Gastroesophageal sphincter (tissue), 3 donors: Measurements from ENCODE around the gene KATNAL2.

Source experiments
- EP300 ChIP-seq: sonication (generic); formaldehyde crosslinking; IDR thresholded peaks from one replicate; pipeline ENCODE4 v1.6.1; 2017; ENCODE audit warnings: antibody characterized with exemption, mild to moderate bottlenecking
- TF ChIP-seq, protein P1 (sequence below), 4 experiments: fragments of 200-600 bp in 2 of 4; fragments of 450-650 bp in 2 of 4; sonication (generic) in 1 of 4; IDR thresholded peaks; one replicate each; pipeline ENCODE4 v1.5.1; 2017 to 2019; ENCODE audit warnings: antibody characterized with exemption in 4 of 4, mild to moderate bottlenecking in 2 of 4, moderate library complexity in 2 of 4

DNA sequence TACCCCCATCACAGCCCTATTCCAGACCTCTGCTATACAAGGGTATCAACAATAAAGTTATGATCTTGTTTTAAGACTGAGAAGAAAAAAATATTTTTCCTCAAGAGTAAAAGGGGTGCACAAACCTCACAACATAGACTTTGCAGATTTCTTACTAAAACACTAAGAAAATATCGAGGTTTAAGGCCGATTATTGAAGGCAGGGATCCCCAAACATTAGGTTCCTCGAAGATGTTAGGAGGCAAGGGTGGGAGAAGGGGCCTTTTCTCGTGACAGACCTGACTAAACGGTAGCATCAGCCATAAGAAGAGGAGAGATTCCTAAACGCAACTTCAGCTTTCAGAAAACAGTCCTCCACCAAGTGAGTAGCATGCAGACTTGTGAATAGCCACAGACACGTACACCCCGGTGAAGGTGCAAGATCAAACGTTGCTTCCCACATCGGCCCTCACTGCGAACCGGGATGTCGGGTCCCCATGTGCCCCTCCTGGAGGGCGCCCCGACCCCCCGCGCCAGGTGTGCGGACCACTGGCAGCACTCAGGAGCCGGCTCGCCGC lies 773 bp upstream of the KATNAL2 start:
- no peak for TF ChIP-seq EP300
- TF ChIP-seq, protein P1, sequence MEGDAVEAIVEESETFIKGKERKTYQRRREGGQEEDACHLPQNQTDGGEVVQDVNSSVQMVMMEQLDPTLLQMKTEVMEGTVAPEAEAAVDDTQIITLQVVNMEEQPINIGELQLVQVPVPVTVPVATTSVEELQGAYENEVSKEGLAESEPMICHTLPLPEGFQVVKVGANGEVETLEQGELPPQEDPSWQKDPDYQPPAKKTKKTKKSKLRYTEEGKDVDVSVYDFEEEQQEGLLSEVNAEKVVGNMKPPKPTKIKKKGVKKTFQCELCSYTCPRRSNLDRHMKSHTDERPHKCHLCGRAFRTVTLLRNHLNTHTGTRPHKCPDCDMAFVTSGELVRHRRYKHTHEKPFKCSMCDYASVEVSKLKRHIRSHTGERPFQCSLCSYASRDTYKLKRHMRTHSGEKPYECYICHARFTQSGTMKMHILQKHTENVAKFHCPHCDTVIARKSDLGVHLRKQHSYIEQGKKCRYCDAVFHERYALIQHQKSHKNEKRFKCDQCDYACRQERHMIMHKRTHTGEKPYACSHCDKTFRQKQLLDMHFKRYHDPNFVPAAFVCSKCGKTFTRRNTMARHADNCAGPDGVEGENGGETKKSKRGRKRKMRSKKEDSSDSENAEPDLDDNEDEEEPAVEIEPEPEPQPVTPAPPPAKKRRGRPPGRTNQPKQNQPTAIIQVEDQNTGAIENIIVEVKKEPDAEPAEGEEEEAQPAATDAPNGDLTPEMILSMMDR (IDR thresholded peaks at IDR 0.05) = no peak
